HG02763 (cell line): ENCODE measurements around the gene GRID1.

Source experiments
- ATAC-seq: cut with Tn5 transposase; IDR thresholded peaks from one replicate; pipeline ENCODE4 v1.9.1; 2021; ENCODE audit warnings: mild to moderate bottlenecking, moderate library complexity; ENCODE audit not compliant: unreplicated experiment

GRID1 gene

GRCh38 chr10:85618841-85619240, 747.8 kb downstream of the GRID1 start:
- no peak for ATAC-seq

- no peak for ATAC-seq
These were observed 748.6 kb downstream of the GRID1 start for GRCh38 chr10:85617751-85618546.

- no peak for ATAC-seq
These were observed 751.0 kb downstream of the GRID1 start for GRCh38 chr10:85615556-85615955.

- ATAC-seq: no peak
These were observed 751.6 kb downstream of the GRID1 start for GRCh38 chr10:85614981-85615380.

- no peak for ATAC-seq
These were observed 752.0 kb downstream of the GRID1 start for GRCh38 chr10:85614566-85614965.

- ATAC-seq: no peak
These were observed 753.2 kb downstream of the GRID1 start for GRCh38 chr10:85613391-85613790.

GRCh38 chr10:85612833-85613232, 753.8 kb downstream of the GRID1 start:
- ATAC-seq: no peak

GRCh38 chr10:85612378-85612775, 754.2 kb downstream of the GRID1 start:
- peak; percentile 73 for ATAC-seq

- ATAC-seq: no peak
These were observed 754.7 kb downstream of the GRID1 start for GRCh38 chr10:85611746-85612377.

- ATAC-seq: no peak
These were observed 755.4 kb downstream of the GRID1 start for GRCh38 chr10:85611093-85611740.

GRCh38 chr10:85610381-85611092, 756.1 kb downstream of the GRID1 start:
- no peak for ATAC-seq

- no peak for ATAC-seq
These were observed 757.1 kb downstream of the GRID1 start for GRCh38 chr10:85609509-85609908.

- no peak for ATAC-seq
These were observed 757.9 kb downstream of the GRID1 start for GRCh38 chr10:85608706-85609105.

GRCh38 chr10:85607043-85607695, 759.4 kb downstream of the GRID1 start:
- ATAC-seq: no peak

- ATAC-seq: no peak
These were observed 760.2 kb downstream of the GRID1 start for GRCh38 chr10:85606401-85606800.

- ATAC-seq: no peak
These were observed 761.7 kb downstream of the GRID1 start for GRCh38 chr10:85604884-85605283.

- ATAC-seq: no peak
These were observed 762.4 kb downstream of the GRID1 start for GRCh38 chr10:85604136-85604725.

- ATAC-seq: no peak
These were observed 763.2 kb downstream of the GRID1 start for GRCh38 chr10:85603151-85603940.

GRCh38 chr10:85602713-85603112, 763.9 kb downstream of the GRID1 start:
- no peak for ATAC-seq

GRCh38 chr10:85602306-85602705, 764.3 kb downstream of the GRID1 start:
- no peak for ATAC-seq
